CD14-positive monocyte (primary cell): Measurements from ENCODE around the gene HNMT. TPM values are rescaled to one million over a fixed set of nuclear protein-coding genes. Genes with fewer than 3 reads are reported as not detected.
A peak's percentile ranks its signal among the peaks of the same experiment; 100 is the strongest.

ENCODE experiments used
- DNase-seq, 3 donors: peaks; one replicate each; pipeline ENCODE4 v3.0.0-alpha.2; 2011 to 2022
- H2AFZ ChIP-seq: 2 replicates; pipeline ENCODE4 v1.6.0; 2012; ENCODE audit warnings: mild to moderate bottlenecking, low read depth, low read length, inconsistent platforms; ENCODE audit not compliant: insufficient read depth, poor library complexity, severe bottlenecking
- H3K27ac ChIP-seq, 2 donors: 1 replicate in 1 of 2; 2 replicates in 1 of 2; pipeline ENCODE4 v1.5.1; 2012 to 2013; ENCODE audit warnings: low read length in 2 of 2, control low read depth in 1 of 2, inconsistent platforms in 1 of 2, low read depth in 1 of 2, mild to moderate bottlenecking in 1 of 2
- H3K27me3 ChIP-seq, 2 donors: one replicate each; pipeline versions ENCODE4 v1.6.0 to v1.6.1; 2011 to 2013; ENCODE audit warnings: low read length in 2 of 2; ENCODE audit not compliant: control insufficient read depth in 2 of 2, insufficient read depth in 2 of 2
- H3K36me3 ChIP-seq, 2 donors: replicated peaks in 1 of 2; 1 replicate in 1 of 2; 2 replicates in 1 of 2; pipeline versions ENCODE4 v1.5.1 to v1.6.1; 2012 to 2013; ENCODE audit warnings: low read length in 2 of 2, control low read depth in 1 of 2, inconsistent platforms in 1 of 2, mild to moderate bottlenecking in 1 of 2; ENCODE audit not compliant: insufficient read depth in 2 of 2, control insufficient read depth in 1 of 2
- H3K4me1 ChIP-seq, 2 donors: 1 replicate in 1 of 2; 2 replicates in 1 of 2; pipeline versions ENCODE4 v1.5.1 to v1.6.1; 2012 to 2013; ENCODE audit warnings: low read length in 2 of 2, control low read depth in 1 of 2, inconsistent platforms in 1 of 2, mild to moderate bottlenecking in 1 of 2, moderate library complexity in 1 of 2; ENCODE audit not compliant: insufficient read depth in 2 of 2, control insufficient read depth in 1 of 2
- H3K4me2 ChIP-seq: replicated peaks from 2 replicates; pipeline ENCODE3; 2012; ENCODE audit warnings: low read length, moderate library complexity, mild to moderate bottlenecking; ENCODE audit not compliant: poor library complexity, severe bottlenecking; ENCODE audit errors: extremely low read depth
- H3K4me3 ChIP-seq, 3 experiments: fragments of 200-600 bp in 1 of 3; sonication (generic) in 1 of 3; replicated peaks in 1 of 3; 1 replicate in 2 of 3; 2 replicates in 1 of 3; pipeline ENCODE4 v1.5.1; 2011 to 2013; ENCODE audit warnings: low read length in 3 of 3, mild to moderate bottlenecking in 3 of 3, control low read depth in 2 of 3, low read depth in 2 of 3, inconsistent platforms in 1 of 3, moderate library complexity in 1 of 3
- H3K79me2 ChIP-seq: 2 replicates; pipeline ENCODE4 v1.6.0; 2012; ENCODE audit warnings: mild to moderate bottlenecking, control low read depth, inconsistent platforms, low read length, moderate library complexity; ENCODE audit not compliant: insufficient read depth
- H3K9ac ChIP-seq: 2 replicates; pipeline ENCODE4 v1.6.0; 2017; ENCODE audit warnings: low read length, mild to moderate bottlenecking; ENCODE audit not compliant: insufficient read depth, poor library complexity, severe bottlenecking
- H3K9me3 ChIP-seq, 2 donors: replicated peaks in 1 of 2; 1 replicate in 1 of 2; 2 replicates in 1 of 2; pipeline versions ENCODE4 v1.5.1 to v1.6.1; 2012 to 2013; ENCODE audit warnings: low read length in 2 of 2, control low read depth in 1 of 2; ENCODE audit not compliant: control insufficient read depth in 1 of 2, insufficient read depth in 1 of 2
- H4K20me1 ChIP-seq: 2 replicates; pipeline ENCODE4 v1.6.0; 2012; ENCODE audit warnings: mild to moderate bottlenecking, low read length, control low read depth, moderate library complexity; ENCODE audit not compliant: insufficient read depth
- H3K27ac Mint-ChIP-seq, 7 donors: one replicate each; pipeline ENCODE4 v1.8.0; 2020; ENCODE audit warnings: mild to moderate bottlenecking in 7 of 7, mixed read lengths in 7 of 7, moderate library complexity in 6 of 7, inconsistent platforms in 2 of 7
- H3K27me3 Mint-ChIP-seq, 3 donors: one replicate each; pipeline ENCODE4 v1.8.0; 2021 to 2022; ENCODE audit warnings: low read depth in 3 of 3, mild to moderate bottlenecking in 3 of 3, mixed read lengths in 3 of 3, moderate library complexity in 3 of 3, inconsistent platforms in 1 of 3
- H3K36me3 Mint-ChIP-seq, 2 donors: one replicate each; pipeline ENCODE4 v1.8.0; 2020; ENCODE audit warnings: mixed read lengths in 2 of 2, inconsistent platforms in 1 of 2, mild to moderate bottlenecking in 1 of 2
- H3K4me1 Mint-ChIP-seq: one replicate; pipeline ENCODE4 v1.8.0; 2020; ENCODE audit warnings: mild to moderate bottlenecking, mixed read lengths
- H3K4me3 Mint-ChIP-seq, 2 donors: one replicate each; pipeline ENCODE4 v1.8.0; 2020; ENCODE audit warnings: mild to moderate bottlenecking in 2 of 2, mixed read lengths in 2 of 2, moderate library complexity in 1 of 2
- H3K9me3 Mint-ChIP-seq, 7 donors: one replicate each; pipeline ENCODE4 v1.8.0; 2020 to 2022; ENCODE audit warnings: mixed read lengths in 7 of 7, mild to moderate bottlenecking in 6 of 7, moderate library complexity in 6 of 7, inconsistent platforms in 2 of 7
- CTCF ChIP-seq: fragments of 200-600 bp; IDR thresholded peaks from one replicate; pipeline ENCODE4 v1.8.0; 2022; ENCODE audit warnings: antibody characterized with exemption, mild to moderate bottlenecking
- WGBS: methylation state at CpG from one replicate; pipeline ENCODE4 v1.1.5; 2013; ENCODE audit warnings: missing lambda C conversion rate; ENCODE audit not compliant: insufficient coverage; 5-methylcytosine and 5-hydroxymethylcytosine counted together
- intact Hi-C, 2 donors: fragments of 100-400 bp; cut with micrococcal nuclease; formaldehyde crosslinking; loops; one replicate each; pipeline versions ENCODE4 v1.15.0 to v1.15.1; 2023
- polyA plus RNA-seq, 3 donors: library from polyadenylated mRNA; depleted of rRNA in 1 of 3; unstranded in 2 of 3; stranded (reverse) in 1 of 3; fragments of 300-500 nt in 2 of 3; fragments of >200 nt in 1 of 3; fragmentation: Illumina TruSeq in 2 of 3; gene quantifications; 1 replicate in 2 of 3; 2 replicates in 1 of 3; pipeline ENCODE4 v1.2.3, GENCODE V29; 2012 to 2021

Gene HNMT
- polyA plus RNA-seq, 3 donors, result 83.0 to 118 (median 109) TPM

GRCh38 chr2:137924019-137924418 is 40.3 kb upstream of the HNMT start:
- Histone ChIP-seq H3K9ac (no peak overlapping the region), H3K27me3 (no peaks in the 10 kb centered on the region), H3K4me1 (peaks cover 15% of the 10 kb centered on the region in 2 donors), H2AFZ (no peak overlapping the region), H3K27ac (no peak overlapping the region), H3K9me3 (no peaks in the 10 kb centered on the region), H3K4me2 (no peak overlapping the region), H4K20me1 (no peaks in the 10 kb centered on the region), H3K36me3 (no peaks in the 10 kb centered on the region), H3K79me2 (no peaks in the 10 kb centered on the region), H3K4me3 (no peak overlapping the region)
- Mint-ChIP-seq H3K36me3 (no peaks in the 10 kb centered on the region), H3K4me3 (no peak overlapping the region), H3K9me3 (no peaks in the 10 kb centered on the region), H3K27me3 (no peaks in the 10 kb centered on the region), H3K27ac (peak overlapping the region in 1 of 7 donors; percentile 70), H3K4me1 (peaks cover 20% of the 10 kb centered on the region)
- intact Hi-C loops, result no loop called here
- TF ChIP-seq CTCF, result no peak
- no CpG with 5 or more reads among the region's 1 CpG for WGBS
- DNase-seq, result no peak

GRCh38 chr2:137925599-137925998 is 38.7 kb upstream of the HNMT start:
- Histone ChIP-seq H3K27me3 (no peaks in the 10 kb centered on the region), H2AFZ (no peak overlapping the region), H3K9me3 (no peaks in the 10 kb centered on the region), H3K27ac (no peak overlapping the region), H3K4me2 (no peak overlapping the region), H3K36me3 (no peaks in the 10 kb centered on the region), H4K20me1 (no peaks in the 10 kb centered on the region), H3K79me2 (no peaks in the 10 kb centered on the region), H3K4me3 (no peak overlapping the region), H3K4me1 (peaks cover 15% of the 10 kb centered on the region in 2 donors), H3K9ac (no peak overlapping the region)
- intact Hi-C loops, result no loop called here
- peaks cover 20% of the 10 kb centered on the region for H3K4me1 Mint-ChIP-seq
- no peak overlapping the region for H3K27ac Mint-ChIP-seq
- H3K36me3 Mint-ChIP-seq, result no peaks in the 10 kb centered on the region
- no peak for TF ChIP-seq CTCF
- H3K27me3 Mint-ChIP-seq, result peaks cover 0 to 1% (median 0%) of the 10 kb centered on the region in 3 donors
- no peaks in the 10 kb centered on the region for H3K9me3 Mint-ChIP-seq
- no peak overlapping the region for H3K4me3 Mint-ChIP-seq
- DNase-seq, result no peak
- no CpG with 5 or more reads among the region's 2 CpGs for WGBS
